PC-9 (cell line): ENCODE results near the gene CACNA2D4. TPM values are rescaled to one million over a fixed set of nuclear protein-coding genes. Genes with fewer than 3 reads are reported as not detected.

ENCODE experiments used
- BruUV-seq: library from RNA; stranded (reverse); fragments of 400-500 nt; replicated peaks from 2 replicates; lab custom pipeline; 2021; lab: Mats Ljungman, UMichigan
- CTCF ChIA-PET: fragments of 300-600 bp; sonication (Branson Sonifier 250); formaldehyde crosslinking; loops from one replicate; lab custom pipeline; 2022; ENCODE audit warnings: antibody characterized with exemption; lab: Charles Lee
- POLR2A ChIA-PET: fragments of 300-600 bp; sonication (Branson Sonifier 250); formaldehyde crosslinking; loops from one replicate; lab custom pipeline; 2022; ENCODE audit warnings: antibody characterized with exemption; ENCODE audit not compliant: unreplicated experiment; lab: Charles Lee
- DNase-seq, 2 experiments: peaks; one replicate each; pipeline versions ENCODE4 v3.0.0 to v3.0.0-alpha.2; 2015 to 2022; ENCODE audit warnings: mixed read lengths in 1 of 2
- H2AFZ ChIP-seq: fragments of 200-600 bp; sonication (generic); 2 replicates; pipeline ENCODE4 v1.8.1; 2017; ENCODE audit warnings: antibody characterized with exemption
- H3F3A ChIP-seq: fragments of 200-600 bp; sonication (generic); 2 replicates; pipeline ENCODE4 v1.8.1; 2017; ENCODE audit warnings: antibody characterized with exemption, mild to moderate bottlenecking, low read depth; ENCODE audit not compliant: insufficient read depth
- H3K27ac ChIP-seq: fragments of 200-600 bp; sonication (generic); 2 replicates; pipeline ENCODE4 v1.6.1; 2016; ENCODE audit warnings: mixed run types
- H3K27me3 ChIP-seq: fragments of 200-600 bp; sonication (generic); 2 replicates; pipeline ENCODE4 v1.6.1; 2016; ENCODE audit warnings: low read depth, mixed run types; ENCODE audit not compliant: insufficient read depth
- H3K36me3 ChIP-seq: fragments of 200-600 bp; sonication (generic); 2 replicates; pipeline ENCODE4 v1.6.1; 2016; ENCODE audit warnings: low read depth, mixed run types
- H3K4me1 ChIP-seq: fragments of 200-600 bp; sonication (generic); replicated peaks from 2 replicates; pipeline ENCODE4 v1.6.1; 2016; ENCODE audit warnings: mixed run types; ENCODE audit not compliant: insufficient read depth
- H3K4me2 ChIP-seq: fragments of 200-600 bp; sonication (generic); 2 replicates; pipeline ENCODE4 v1.6.1; 2017; ENCODE audit warnings: mixed run types
- H3K4me3 ChIP-seq: fragments of 200-600 bp; sonication (generic); 2 replicates; pipeline ENCODE4 v1.6.1; 2016; ENCODE audit warnings: mixed run types
- H3K79me2 ChIP-seq: fragments of 200-600 bp; sonication (generic); 2 replicates; pipeline ENCODE4 v1.6.1; 2017; ENCODE audit warnings: low read depth, mixed run types
- H3K9me2 ChIP-seq: fragments of 200-600 bp; sonication (generic); 2 replicates; pipeline ENCODE4 v1.8.1; 2017; ENCODE audit warnings: mild to moderate bottlenecking; ENCODE audit not compliant: insufficient read depth
- H3K9me3 ChIP-seq: fragments of 200-600 bp; sonication (generic); 2 replicates; pipeline ENCODE4 v1.8.1; 2016; ENCODE audit warnings: low read depth; ENCODE audit not compliant: insufficient read depth
- H4K20me1 ChIP-seq: fragments of 200-600 bp; sonication (generic); 2 replicates; pipeline ENCODE4 v1.8.1; 2017; ENCODE audit not compliant: insufficient read depth
- EZH2 ChIP-seq: fragments of 200-600 bp; sonication (generic); IDR thresholded peaks from 2 replicates; pipeline ENCODE4 v1.8.0; 2017; ENCODE audit warnings: antibody characterized with exemption, low read depth
- intact Hi-C: fragments of 100-400 bp; cut with micrococcal nuclease; formaldehyde crosslinking; loops from one replicate; pipeline ENCODE4 v1.10.0; 2022; ENCODE audit not compliant: unreplicated experiment
- total RNA-seq: library from RNA; stranded (reverse); gene quantifications from 2 replicates; pipeline ENCODE4 v1.2.3, GENCODE V29; 2021
- TF ChIP-seq, protein P1 (sequence below): fragments of 200-600 bp; sonication (generic); conservative IDR thresholded peaks from 2 replicates; pipeline ENCODE4 v1.6.1; 2017; ENCODE audit warnings: mixed run types, antibody characterized with exemption, mild to moderate bottlenecking, moderate library complexity

CACNA2D4 gene
- total RNA-seq, 1 experiment from 2014 or later = not detected

DNA sequence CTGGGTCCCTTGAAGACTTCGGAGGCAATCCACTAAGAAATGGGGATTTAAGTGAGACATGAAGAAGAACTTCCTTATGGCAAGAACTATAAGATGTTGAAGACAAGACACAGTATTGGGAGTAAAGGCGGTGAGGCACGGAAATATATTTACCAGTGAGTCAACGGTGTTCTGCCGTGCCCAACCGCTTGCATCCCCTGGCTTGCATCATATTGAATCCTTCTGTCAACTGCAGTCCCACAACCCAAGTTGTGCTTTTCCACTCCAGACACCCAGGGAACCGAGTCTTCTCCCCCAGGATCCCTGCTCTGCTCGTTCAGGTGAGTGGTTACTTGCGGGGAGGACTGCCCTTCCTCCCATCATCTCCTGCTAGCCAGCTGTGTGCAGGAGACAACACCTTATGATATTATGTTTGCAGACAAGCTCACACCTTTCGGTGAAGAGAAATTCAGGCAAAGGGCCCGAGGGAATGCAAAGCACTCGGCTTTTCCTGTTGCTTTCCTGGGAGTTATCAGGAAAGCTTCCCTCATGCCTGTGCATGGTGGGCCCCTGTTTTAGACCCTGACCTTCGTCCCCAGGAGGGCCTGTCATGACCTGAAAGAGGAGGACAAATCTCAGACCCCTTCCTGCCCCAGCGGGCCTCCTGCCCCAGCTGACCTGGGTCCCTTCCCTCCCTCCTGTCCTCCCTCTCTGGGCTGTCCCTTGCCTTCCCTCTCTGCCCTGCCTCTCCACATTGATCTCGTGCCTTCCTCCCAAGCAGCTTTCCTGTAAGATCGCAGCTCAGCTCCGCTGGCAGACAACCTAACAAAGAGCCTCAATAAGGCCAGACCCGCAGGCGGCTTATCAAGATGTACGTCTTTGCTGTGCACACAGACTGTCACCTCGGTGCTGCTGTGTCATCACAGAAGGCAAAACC, 102.4 kb downstream of the CACNA2D4 start:
- intact Hi-C loops = no loop called here
- TF ChIP-seq EZH2 = no peak
- TF ChIP-seq, protein P1, sequence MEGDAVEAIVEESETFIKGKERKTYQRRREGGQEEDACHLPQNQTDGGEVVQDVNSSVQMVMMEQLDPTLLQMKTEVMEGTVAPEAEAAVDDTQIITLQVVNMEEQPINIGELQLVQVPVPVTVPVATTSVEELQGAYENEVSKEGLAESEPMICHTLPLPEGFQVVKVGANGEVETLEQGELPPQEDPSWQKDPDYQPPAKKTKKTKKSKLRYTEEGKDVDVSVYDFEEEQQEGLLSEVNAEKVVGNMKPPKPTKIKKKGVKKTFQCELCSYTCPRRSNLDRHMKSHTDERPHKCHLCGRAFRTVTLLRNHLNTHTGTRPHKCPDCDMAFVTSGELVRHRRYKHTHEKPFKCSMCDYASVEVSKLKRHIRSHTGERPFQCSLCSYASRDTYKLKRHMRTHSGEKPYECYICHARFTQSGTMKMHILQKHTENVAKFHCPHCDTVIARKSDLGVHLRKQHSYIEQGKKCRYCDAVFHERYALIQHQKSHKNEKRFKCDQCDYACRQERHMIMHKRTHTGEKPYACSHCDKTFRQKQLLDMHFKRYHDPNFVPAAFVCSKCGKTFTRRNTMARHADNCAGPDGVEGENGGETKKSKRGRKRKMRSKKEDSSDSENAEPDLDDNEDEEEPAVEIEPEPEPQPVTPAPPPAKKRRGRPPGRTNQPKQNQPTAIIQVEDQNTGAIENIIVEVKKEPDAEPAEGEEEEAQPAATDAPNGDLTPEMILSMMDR = no peak
- H3K4me2 ChIP-seq = no peak overlapping the region
- no TSS peak for BruUV-seq
- CTCF ChIA-PET = no interaction called here
- H3K9me2 ChIP-seq = no peaks in the 10 kb centered on the region
- H3K27me3 ChIP-seq = peaks cover 86% of the 10 kb centered on the region
- H3K4me3 ChIP-seq = no peak overlapping the region
- H3K79me2 ChIP-seq = no peaks in the 10 kb centered on the region
- H3K9me3 ChIP-seq = no peaks in the 10 kb centered on the region
- POLR2A ChIA-PET = no interaction called here
- no peaks in the 10 kb centered on the region for H4K20me1 ChIP-seq
- no peak for DNase-seq
- no peak overlapping the region for H3K27ac ChIP-seq
- no peaks in the 10 kb centered on the region for H3F3A ChIP-seq
- H3K36me3 ChIP-seq = no peaks in the 10 kb centered on the region
- H3K4me1 ChIP-seq = no peaks in the 10 kb centered on the region
- H2AFZ ChIP-seq = no peak overlapping the region

DNA sequence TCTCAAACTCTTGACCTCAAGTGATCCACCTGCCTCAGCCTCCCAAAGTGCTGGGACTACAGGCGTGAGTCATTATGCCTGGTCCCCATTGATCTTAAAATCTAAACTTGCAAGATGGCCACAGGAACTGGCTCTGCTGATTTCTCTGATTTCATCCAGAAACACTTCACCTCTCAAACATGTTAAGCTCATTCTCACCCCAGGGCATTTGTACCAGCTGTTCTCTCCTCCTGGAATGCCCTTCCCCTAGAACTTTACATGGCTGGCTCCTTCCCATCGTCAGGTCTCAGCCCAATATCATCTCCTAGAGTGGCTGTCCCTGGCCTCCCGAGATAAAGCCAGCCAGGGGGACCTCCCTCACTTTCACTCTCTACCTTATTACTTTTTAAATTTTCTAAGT, 103.3 kb downstream of the CACNA2D4 start:
- Histone ChIP-seq H3K27me3 (peaks cover 86% of the 10 kb centered on the region), H3K4me1 (no peaks in the 10 kb centered on the region), H3K36me3 (no peaks in the 10 kb centered on the region), H3K9me2 (no peaks in the 10 kb centered on the region), H3K4me2 (no peak overlapping the region), H3K4me3 (no peak overlapping the region), H3F3A (no peaks in the 10 kb centered on the region), H3K9me3 (no peaks in the 10 kb centered on the region), H3K79me2 (no peaks in the 10 kb centered on the region), H2AFZ (no peak overlapping the region), H4K20me1 (no peaks in the 10 kb centered on the region), H3K27ac (no peak overlapping the region)
- intact Hi-C loops = no loop called here
- no TSS peak for BruUV-seq
- ChIA-PET POLR2A (no interaction called here), CTCF (no interaction called here)
- DNase-seq = no peak
- TF ChIP-seq EZH2 = no peak
- TF ChIP-seq, protein P1 = no peak

DNA sequence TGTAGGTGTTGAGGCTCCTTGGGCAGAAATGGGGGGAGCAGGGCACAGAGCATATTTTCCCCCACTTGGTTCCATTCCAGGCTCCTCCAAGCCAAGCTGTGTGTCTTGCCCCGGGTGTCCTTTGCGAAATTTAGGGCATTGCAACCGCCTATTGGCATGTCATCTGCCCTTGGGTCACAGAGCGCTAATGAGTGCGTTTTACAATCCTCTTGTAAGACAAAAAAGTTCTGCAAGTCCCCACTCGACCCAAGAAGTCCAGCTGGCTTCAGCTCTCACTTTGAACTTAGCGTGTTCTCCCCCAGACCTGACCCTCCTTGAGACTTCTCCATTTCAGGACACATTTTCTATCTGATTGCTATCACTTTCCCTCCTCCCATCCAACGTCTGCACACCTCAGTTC, 104.2 kb downstream of the CACNA2D4 start:
- intact Hi-C loops = no loop called here
- BruUV-seq = no TSS peak
- POLR2A ChIA-PET = no interaction called here
- TF ChIP-seq, protein P1 = no peak
- no peak for TF ChIP-seq EZH2
- Histone ChIP-seq H3K9me2 (no peaks in the 10 kb centered on the region), H3K4me3 (no peak overlapping the region), H3K36me3 (no peaks in the 10 kb centered on the region), H3K4me1 (no peaks in the 10 kb centered on the region), H3K4me2 (no peak overlapping the region), H4K20me1 (no peaks in the 10 kb centered on the region), H3F3A (no peaks in the 10 kb centered on the region), H3K9me3 (no peaks in the 10 kb centered on the region), H2AFZ (no peak overlapping the region), H3K27me3 (peaks cover 86% of the 10 kb centered on the region), H3K79me2 (no peaks in the 10 kb centered on the region), H3K27ac (no peak overlapping the region)
- CTCF ChIA-PET = no interaction called here
- no peak for DNase-seq
